Rectal smooth muscle tissue (tissue), 1 donor: ENCODE results near the gene WDR44.
A peak's percentile ranks its signal among the peaks of the same experiment; 100 is the strongest.
"Not testable (repeated sequence)": the region's sequence is repeated elsewhere in the genome, so short reads cannot be mapped to it uniquely, and the experiment has no call there.

Experiments
- H3K27ac ChIP-seq: one replicate; pipeline ENCODE4 v1.7.0; 2013; ENCODE audit warnings: low read depth, low read length, inconsistent platforms
- H3K27me3 ChIP-seq: one replicate; pipeline ENCODE4 v1.7.0; 2013; ENCODE audit warnings: low read length; ENCODE audit not compliant: control insufficient read depth, insufficient read depth
- H3K36me3 ChIP-seq: one replicate; pipeline ENCODE4 v1.7.0; 2013; ENCODE audit warnings: low read length; ENCODE audit not compliant: control insufficient read depth, insufficient read depth
- H3K4me1 ChIP-seq: one replicate; pipeline ENCODE4 v1.7.0; 2013; ENCODE audit warnings: low read length; ENCODE audit not compliant: control insufficient read depth, insufficient read depth
- H3K4me3 ChIP-seq: one replicate; pipeline ENCODE4 v1.7.0; 2013; ENCODE audit warnings: low read length
- H3K9ac ChIP-seq: one replicate; pipeline ENCODE4 v1.7.0; 2013; ENCODE audit warnings: low read length

The WDR44 gene

GRCh38 chrX:118345464-118346257, at the start of gene WDR44:
Gene WDR44, plus strand, starts transcription at chrX:118346106. Its CDS starts 398 bp downstream, at chrX:118346504.
- Histone ChIP-seq H3K36me3 (no peaks in the 10 kb centered on the region), H3K27me3 (no peaks in the 10 kb centered on the region), H3K4me3 (peak within 1 kb of the TSS; percentile 71), H3K4me1 (no peaks in the 10 kb centered on the region), H3K27ac (peak within 1 kb of the TSS; percentile 89), H3K9ac (peak within 1 kb of the TSS; percentile 70)

GRCh38 chrX:118305827-118306226, 40.1 kb upstream of the WDR44 start:
- not testable (repeated sequence) for H3K27me3 ChIP-seq, H3K27ac ChIP-seq, H3K4me1 ChIP-seq, H3K36me3 ChIP-seq, H3K9ac ChIP-seq, H3K4me3 ChIP-seq

GRCh38 chrX:118315529-118315928, 30.4 kb upstream of the WDR44 start:
- no peaks in the 10 kb centered on the region for H3K27me3 ChIP-seq
- H3K27ac ChIP-seq = no peak overlapping the region
- H3K9ac ChIP-seq = no peak overlapping the region
- H3K4me3 ChIP-seq = no peak overlapping the region
- no peaks in the 10 kb centered on the region for H3K36me3 ChIP-seq
- no peaks in the 10 kb centered on the region for H3K4me1 ChIP-seq

- Histone ChIP-seq H3K9ac (no peak overlapping the region), H3K27ac (no peak overlapping the region), H3K36me3 (no peaks in the 10 kb centered on the region), H3K27me3 (no peaks in the 10 kb centered on the region), H3K4me1 (no peaks in the 10 kb centered on the region), H3K4me3 (no peak overlapping the region)
These were observed 21.3 kb upstream of the WDR44 start for GRCh38 chrX:118324588-118324987.

GRCh38 chrX:118325453-118325852, 20.5 kb upstream of the WDR44 start:
- H3K36me3 ChIP-seq = no peaks in the 10 kb centered on the region
- H3K27ac ChIP-seq = no peak overlapping the region
- no peaks in the 10 kb centered on the region for H3K27me3 ChIP-seq
- no peak overlapping the region for H3K9ac ChIP-seq
- H3K4me1 ChIP-seq = no peaks in the 10 kb centered on the region
- H3K4me3 ChIP-seq = no peak overlapping the region

GRCh38 chrX:118329175-118329574, 16.7 kb upstream of the WDR44 start:
- H3K4me1 ChIP-seq = no peaks in the 10 kb centered on the region
- no peaks in the 10 kb centered on the region for H3K27me3 ChIP-seq
- no peaks in the 10 kb centered on the region for H3K36me3 ChIP-seq
- no peak overlapping the region for H3K27ac ChIP-seq
- H3K4me3 ChIP-seq = no peak overlapping the region
- H3K9ac ChIP-seq = no peak overlapping the region

GRCh38 chrX:118337687-118338086, 8.2 kb upstream of the WDR44 start:
- Histone ChIP-seq H3K4me3 (no peak overlapping the region), H3K9ac (no peak overlapping the region), H3K27me3 (no peaks in the 10 kb centered on the region), H3K36me3 (no peaks in the 10 kb centered on the region), H3K27ac (no peak overlapping the region), H3K4me1 (no peaks in the 10 kb centered on the region)

GRCh38 chrX:118338930-118339329, 7.0 kb upstream of the WDR44 start:
- Histone ChIP-seq H3K4me1 (no peaks in the 10 kb centered on the region), H3K27ac (no peak overlapping the region), H3K4me3 (no peak overlapping the region), H3K36me3 (no peaks in the 10 kb centered on the region), H3K27me3 (no peaks in the 10 kb centered on the region), H3K9ac (no peak overlapping the region)

- H3K27me3 ChIP-seq = no peaks in the 10 kb centered on the region
- H3K4me1 ChIP-seq = no peaks in the 10 kb centered on the region
- peak overlapping the region; percentile 84 for H3K27ac ChIP-seq
- peak overlapping the region; percentile 66 for H3K4me3 ChIP-seq
- H3K9ac ChIP-seq = peak overlapping the region; percentile 70
- no peaks in the 10 kb centered on the region for H3K36me3 ChIP-seq
These were observed 852 bp upstream of the WDR44 start for GRCh38 chrX:118345045-118345463.

- Histone ChIP-seq H3K27me3 (no peaks in the 10 kb centered on the region), H3K9ac (peak overlapping the region; percentile 29), H3K4me3 (peak overlapping the region; percentile 71), H3K36me3 (no peaks in the 10 kb centered on the region), H3K4me1 (no peaks in the 10 kb centered on the region), H3K27ac (peak overlapping the region; percentile 89)
These were observed 570 bp downstream of the WDR44 start for GRCh38 chrX:118346258-118347094.

GRCh38 chrX:118347131-118347530, 1.2 kb downstream of the WDR44 start:
- no peaks in the 10 kb centered on the region for H3K27me3 ChIP-seq
- H3K36me3 ChIP-seq = no peaks in the 10 kb centered on the region
- H3K4me1 ChIP-seq = no peaks in the 10 kb centered on the region
- peak overlapping the region; percentile 71 for H3K4me3 ChIP-seq
- no peak overlapping the region for H3K9ac ChIP-seq
- no peak overlapping the region for H3K27ac ChIP-seq

- no peaks in the 10 kb centered on the region for H3K27me3 ChIP-seq
- H3K9ac ChIP-seq = no peak overlapping the region
- no peaks in the 10 kb centered on the region for H3K36me3 ChIP-seq
- peak overlapping the region; percentile 71 for H3K4me3 ChIP-seq
- no peak overlapping the region for H3K27ac ChIP-seq
- no peaks in the 10 kb centered on the region for H3K4me1 ChIP-seq
These were observed 1.8 kb downstream of the WDR44 start for GRCh38 chrX:118347736-118348135.
